ENCODE measurements around the gene TMPRSS11F.

DNA sequence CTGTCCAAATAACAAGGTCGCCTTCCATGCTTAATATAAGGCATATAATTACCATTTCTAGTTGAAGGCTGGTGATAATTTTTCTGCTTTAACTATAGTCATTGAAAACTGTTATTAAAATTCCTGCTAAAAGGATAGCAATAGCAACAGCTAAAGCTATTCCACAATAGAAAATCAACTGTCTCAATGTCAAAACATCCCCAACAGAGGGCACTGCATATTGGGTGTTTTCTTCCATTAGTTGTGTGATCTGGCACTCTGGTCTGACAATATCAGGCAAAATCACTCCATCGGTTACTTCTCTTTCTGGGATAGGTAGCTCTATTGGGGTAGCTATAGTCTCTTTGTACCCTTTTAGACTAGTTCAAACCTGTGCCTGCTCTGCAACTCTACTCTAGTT lies 53.5 kb downstream of the TMPRSS11F start:
- TF ChIP-seq, protein P1, sequence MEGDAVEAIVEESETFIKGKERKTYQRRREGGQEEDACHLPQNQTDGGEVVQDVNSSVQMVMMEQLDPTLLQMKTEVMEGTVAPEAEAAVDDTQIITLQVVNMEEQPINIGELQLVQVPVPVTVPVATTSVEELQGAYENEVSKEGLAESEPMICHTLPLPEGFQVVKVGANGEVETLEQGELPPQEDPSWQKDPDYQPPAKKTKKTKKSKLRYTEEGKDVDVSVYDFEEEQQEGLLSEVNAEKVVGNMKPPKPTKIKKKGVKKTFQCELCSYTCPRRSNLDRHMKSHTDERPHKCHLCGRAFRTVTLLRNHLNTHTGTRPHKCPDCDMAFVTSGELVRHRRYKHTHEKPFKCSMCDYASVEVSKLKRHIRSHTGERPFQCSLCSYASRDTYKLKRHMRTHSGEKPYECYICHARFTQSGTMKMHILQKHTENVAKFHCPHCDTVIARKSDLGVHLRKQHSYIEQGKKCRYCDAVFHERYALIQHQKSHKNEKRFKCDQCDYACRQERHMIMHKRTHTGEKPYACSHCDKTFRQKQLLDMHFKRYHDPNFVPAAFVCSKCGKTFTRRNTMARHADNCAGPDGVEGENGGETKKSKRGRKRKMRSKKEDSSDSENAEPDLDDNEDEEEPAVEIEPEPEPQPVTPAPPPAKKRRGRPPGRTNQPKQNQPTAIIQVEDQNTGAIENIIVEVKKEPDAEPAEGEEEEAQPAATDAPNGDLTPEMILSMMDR (IDR thresholded peaks at IDR 0.05; ENCODE audit: insufficient read depth, low read length, poor library complexity, severe bottlenecking): no peak
- no peak for TF ChIP-seq EZH2phosphoT487 (conservative IDR thresholded peaks at IDR 0.05; ENCODE audit: low read length)
